NB4 (cell line): ENCODE measurements around the gene ADK.

Experiments
- CTCF ChIP-seq: IDR thresholded peaks from one replicate; pipeline ENCODE4 v1.5.1; 2012; ENCODE audit warnings: low read depth, low read length
- POLR2A ChIP-seq: IDR thresholded peaks from 2 replicates; pipeline ENCODE4 v1.6.1; 2011; ENCODE audit warnings: mild to moderate bottlenecking; ENCODE audit not compliant: insufficient read length; ENCODE audit errors: extremely low read depth

- TF ChIP-seq POLR2A (no peak), CTCF (no peak)
These were observed 159.7 kb downstream of the ADK start for GRCh38 chr10:74310652-74311257.
